ENCODE measurements around the gene NES.

NES gene

GRCh38 chr1:156680056-156680455, 2.8 kb upstream of the NES start:
- DNase-seq (ENCODE audit: low spot score): no peak

DNA sequence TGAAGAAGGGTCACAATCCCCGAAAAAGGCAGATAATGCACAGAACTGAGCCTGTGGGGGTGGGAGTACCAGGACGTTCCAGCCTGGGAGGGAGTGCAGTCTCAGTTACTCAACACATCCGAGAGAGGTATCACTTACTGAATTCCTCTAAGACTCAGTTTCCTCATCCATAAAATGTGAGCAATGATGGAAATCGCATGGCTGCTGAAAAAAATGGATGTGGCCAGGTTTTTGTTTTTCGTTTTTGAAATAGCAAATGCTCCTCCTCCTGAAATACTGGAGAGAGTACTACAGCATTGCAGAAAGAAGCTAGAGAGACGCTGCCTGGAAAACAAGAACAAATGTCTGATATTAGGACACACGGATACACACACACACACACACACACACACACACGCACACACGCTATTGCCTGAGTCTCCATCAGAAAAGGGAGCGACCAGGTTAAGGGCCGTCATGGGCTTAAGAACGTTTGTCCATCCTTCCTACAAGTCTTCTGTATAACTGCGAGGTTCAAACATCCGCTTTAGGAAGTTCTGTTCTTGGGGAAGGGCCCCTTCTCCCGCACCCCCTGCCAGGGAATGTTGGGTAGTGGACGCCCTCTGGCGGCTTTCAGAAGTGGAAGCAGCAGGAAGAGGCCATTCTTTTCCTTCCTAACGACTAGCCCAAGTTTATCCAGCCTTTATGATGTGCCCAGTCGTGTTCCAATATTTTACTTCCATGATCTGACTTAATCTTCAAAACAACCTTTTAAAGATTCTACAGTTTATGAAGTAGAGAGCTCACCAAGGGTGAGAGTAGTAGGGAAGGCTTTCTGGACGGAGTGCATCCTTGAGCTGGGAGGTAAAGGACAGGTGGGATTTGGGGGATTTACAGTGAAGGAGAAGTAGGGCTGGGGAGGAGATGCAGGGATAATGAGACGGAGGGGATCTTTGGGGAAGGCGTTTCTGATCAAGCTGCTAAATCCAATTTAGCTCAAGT, 699 bp upstream of the NES start:
- DNase-seq (ENCODE audit: low spot score): peak; percentile 36

DNA sequence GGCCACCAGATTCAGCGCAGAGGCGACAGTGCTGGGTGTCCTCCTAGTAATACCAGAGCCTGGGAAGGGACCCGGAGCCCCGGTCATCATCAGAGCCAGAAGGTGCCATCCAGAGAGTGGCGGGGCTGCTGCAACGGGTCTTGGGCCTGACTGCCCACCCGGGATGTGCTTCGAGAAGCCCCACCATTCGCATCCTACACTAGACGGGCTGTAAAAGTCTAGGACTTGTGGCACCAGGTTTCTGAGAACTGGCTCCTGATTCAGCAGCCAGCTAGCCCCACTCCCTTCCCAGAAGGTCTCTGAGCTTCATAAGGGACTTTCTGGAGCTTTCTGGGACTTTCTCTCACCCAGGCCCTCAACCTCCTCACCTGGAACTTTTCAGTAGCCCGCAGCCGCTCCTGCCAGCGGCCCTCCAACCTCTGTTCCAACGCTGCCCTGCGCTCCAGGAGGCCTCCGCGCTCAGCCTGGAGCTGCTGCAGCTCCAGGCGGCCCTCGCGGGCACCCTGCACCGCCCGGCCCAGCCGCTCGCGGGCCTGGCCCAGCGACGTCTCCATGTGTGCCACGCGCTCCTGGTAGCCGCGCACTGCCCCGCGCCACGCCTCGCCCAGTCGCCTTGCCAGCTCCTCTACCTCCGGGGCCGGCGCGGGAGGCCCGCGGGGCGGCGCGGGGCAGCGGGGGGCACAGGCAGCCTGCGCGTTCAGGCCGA, 940 bp downstream of the NES start:
- DNase-seq (ENCODE audit: low spot score): no peak

GRCh38 chr1:156675210-156676113, 1.7 kb downstream of the NES start:
- DNase-seq (ENCODE audit: low spot score): no peak

DNA sequence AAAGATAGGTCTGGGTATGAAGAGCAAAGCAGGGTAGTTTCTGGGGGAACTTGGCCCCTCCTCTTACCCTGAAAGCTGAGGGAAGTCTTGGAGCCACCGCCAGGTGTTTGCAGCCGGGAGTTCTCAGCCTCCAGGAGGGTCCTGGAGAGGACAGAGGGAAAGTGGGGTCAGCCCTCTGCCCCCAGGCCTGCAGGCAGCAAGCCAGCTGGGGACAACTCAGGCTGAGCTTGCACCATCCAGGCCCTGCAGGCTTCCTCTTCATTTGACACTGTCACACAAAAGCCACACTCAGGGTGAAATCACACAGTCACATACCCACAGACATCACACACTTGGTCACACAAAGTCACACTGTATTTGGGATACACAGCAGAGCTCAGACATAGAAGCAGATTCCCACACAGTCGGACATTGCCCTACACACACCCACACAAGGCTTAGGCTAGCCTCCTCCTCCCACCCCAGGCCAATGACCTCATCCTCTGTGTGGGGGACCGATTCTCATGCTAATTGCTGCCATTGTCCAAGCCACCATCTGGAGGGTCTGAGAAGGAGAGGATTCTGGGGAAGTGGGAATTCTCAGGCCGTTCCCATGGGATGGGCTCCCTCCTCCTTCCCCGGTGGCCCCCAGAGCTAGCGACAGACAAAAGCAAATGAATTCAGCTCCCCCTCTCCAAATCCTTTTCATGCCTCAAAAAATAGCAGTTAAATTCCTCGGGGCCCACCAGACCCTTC, 3.7 kb downstream of the NES start:
- DNase-seq (ENCODE audit: low spot score): no peak

- DNase-seq (ENCODE audit: low spot score): no peak
Observed at GRCh38 chr1:156671804-156672203, 5.4 kb downstream of the NES start.

- DNase-seq (ENCODE audit: low spot score): no peak
Observed at GRCh38 chr1:156670791-156671190, 6.4 kb downstream of the NES start.

GRCh38 chr1:156670359-156670758, 6.8 kb downstream of the NES start:
- no peak for DNase-seq (ENCODE audit: low spot score)

DNA sequence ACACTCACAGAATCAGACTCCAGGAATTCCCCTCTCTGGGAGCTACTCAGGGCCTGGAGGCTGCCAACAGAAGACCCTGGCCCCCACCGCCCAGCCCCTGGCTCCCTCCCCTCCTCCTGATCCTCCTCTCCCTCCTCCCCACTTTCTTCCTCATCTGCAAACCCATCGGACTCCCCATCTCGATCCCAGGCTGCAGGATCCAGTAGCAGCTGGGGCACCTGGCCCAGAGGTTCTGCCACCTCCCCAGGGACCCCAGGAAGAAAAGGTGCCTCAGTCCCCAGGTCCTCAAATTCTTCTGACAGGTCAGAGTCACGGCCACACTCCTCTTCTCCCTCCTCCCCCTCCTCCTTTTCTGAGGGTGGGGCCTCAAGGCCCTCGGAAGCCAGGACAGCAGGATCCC, 7.4 kb downstream of the NES start:
- no peak for DNase-seq (ENCODE audit: low spot score)

GRCh38 chr1:156668801-156669637, 8.2 kb downstream of the NES start:
- DNase-seq (ENCODE audit: low spot score): no peak

DNA sequence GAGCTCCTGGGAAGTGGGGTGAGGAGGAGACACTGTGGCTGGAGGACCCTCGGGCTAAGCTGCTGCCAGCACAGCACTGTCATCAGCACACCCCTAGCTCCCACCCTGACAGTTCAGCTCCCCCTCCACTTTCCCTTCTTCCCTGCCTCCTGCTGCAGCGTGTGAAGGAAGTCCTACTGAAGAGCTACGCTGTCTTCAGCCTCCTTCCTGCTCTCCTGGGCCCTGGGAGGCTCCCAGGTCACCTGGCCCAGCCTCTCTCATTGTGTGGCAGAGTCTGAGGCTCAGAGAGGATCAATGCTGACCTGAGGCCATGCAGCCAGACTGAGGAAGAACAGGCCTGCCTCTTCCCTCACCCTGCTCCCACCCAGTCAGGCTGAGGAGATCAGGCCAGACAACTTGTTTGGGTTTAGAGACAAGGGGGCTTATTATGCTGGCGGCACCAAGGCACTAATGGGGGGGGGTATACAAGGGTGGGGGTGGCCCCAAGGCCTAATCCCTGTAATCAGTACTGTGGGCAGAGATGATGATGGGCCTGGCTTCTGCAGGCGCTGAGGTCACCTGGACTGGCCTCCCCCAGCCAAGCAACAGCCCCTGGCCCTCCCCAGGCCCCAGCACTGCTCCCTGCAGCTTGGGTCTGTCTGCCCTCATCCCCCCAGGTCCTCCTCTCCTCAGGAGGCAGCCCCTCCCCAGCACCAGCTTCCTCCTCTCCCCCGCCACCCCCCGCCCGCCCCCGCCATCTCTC, 9.1 kb downstream of the NES start:
- DNase-seq (ENCODE audit: low spot score): no peak

GRCh38 chr1:156667610-156667967, 9.6 kb downstream of the NES start:
- no peak for DNase-seq (ENCODE audit: low spot score)

DNA sequence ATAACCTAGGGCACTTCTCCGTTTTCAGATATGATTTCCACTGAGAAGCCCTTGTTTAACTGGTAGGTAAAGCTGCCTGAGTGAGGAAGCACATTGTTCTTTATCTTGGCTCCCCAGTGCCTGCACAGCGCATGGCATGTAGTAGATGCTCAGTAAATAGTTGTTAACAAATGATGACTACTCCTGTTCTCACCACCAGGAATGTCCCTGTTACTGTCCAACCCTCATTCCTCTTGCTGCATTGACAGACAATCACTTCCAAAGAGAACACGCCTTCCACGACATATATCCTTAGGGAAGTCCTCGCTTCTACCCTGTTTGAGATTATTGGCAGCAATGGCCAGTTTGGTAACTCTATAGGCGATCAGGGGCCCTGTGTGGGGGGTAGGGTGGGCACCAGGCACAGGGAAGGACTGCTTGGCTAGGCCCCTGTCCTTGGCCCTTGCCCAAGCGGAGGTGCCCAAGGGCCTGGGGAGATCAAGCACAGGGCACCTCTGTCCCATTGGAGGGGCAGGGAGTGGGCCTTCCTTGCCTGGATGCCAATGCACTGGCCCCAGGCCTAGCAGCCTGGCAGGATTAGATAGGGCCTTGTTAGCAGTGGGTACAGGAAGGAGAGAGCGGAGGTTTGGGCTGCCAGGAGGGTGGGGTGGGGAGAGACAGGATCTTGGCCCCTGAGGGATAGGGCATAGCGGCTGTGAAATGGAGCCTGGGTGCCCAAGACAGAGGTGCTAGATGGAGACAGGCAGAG, 10.2 kb downstream of the NES start:
- no peak for DNase-seq (ENCODE audit: low spot score)

- no peak for DNase-seq (ENCODE audit: low spot score)
Observed at GRCh38 chr1:156665539-156665938, 11.7 kb downstream of the NES start.

DNA sequence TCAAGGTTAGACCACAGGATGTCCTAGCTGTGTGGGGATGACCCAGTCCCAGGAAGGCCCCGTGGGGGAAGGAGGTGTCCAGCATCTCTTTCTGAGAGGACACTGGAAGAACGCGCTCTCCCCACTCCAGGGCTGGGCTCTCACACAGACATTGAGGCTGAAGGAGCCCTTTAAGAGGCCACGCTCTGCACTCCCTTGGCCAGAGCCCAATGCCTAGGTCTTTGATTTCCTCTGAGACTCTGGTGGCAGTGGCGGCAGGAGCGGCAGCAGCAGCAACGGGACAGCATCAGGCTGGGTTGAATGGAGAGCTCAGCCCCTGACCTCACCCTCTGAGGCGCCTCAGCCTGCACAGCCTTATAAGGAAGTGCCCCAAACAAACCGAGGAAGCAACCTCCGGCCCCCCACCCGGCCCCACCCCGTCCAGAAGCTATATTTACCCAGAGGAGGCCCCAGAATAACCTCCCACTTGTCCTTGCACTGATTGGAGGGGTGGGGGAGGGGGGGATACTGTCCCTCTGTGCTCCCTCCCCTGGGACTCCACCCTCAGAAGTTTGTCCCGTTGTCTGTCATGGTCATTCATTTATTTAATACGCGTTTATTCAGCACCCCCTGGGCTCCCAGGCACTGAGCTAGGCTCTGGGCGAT, 12.3 kb downstream of the NES start:
- DNase-seq (ENCODE audit: low spot score): no peak

GRCh38 chr1:156664046-156664766, 13.0 kb downstream of the NES start:
- no peak for DNase-seq (ENCODE audit: low spot score)

GRCh38 chr1:156663178-156663577, 14.0 kb downstream of the NES start:
- no peak for DNase-seq (ENCODE audit: low spot score)

- DNase-seq (ENCODE audit: low spot score): no peak
Observed at GRCh38 chr1:156662800-156663055, 14.5 kb downstream of the NES start.
